ENCODE results near the gene GPX1.

The GPX1 gene

GRCh38 chr3:49311283-49311682, 46.9 kb downstream of the GPX1 start:
- DNase-seq (ENCODE audit: low read depth): no peak

- DNase-seq (ENCODE audit: low read depth): no peak
Observed at GRCh38 chr3:49310677-49311076, 47.5 kb downstream of the GPX1 start.

Measured in stimulated activated CD4-positive, alpha-beta T cell treated with anti-CD3 and anti-CD28 coated beads, Interleukin-2, amount 100 ng/mL, for 4 hours (primary cell).